ENCODE data around the gene TSPAN12.

Gene TSPAN12

GRCh38 chr7:120842121-120842621 lies 15.8 kb downstream of the TSPAN12 start:
- no peak for DNase-seq (ENCODE audit: low spot score)

- no peak for DNase-seq (ENCODE audit: low spot score)
Observed at GRCh38 chr7:120841608-120842007, 16.3 kb downstream of the TSPAN12 start.

GRCh38 chr7:120838281-120838682 lies 19.7 kb downstream of the TSPAN12 start:
- DNase-seq (ENCODE audit: low spot score) = no peak

- DNase-seq (ENCODE audit: low spot score) = no peak
Observed at GRCh38 chr7:120837599-120837998, 20.3 kb downstream of the TSPAN12 start.

- no peak for DNase-seq (ENCODE audit: low spot score)
Observed at GRCh38 chr7:120836556-120837115, 21.3 kb downstream of the TSPAN12 start.

- no peak for DNase-seq (ENCODE audit: low spot score)
Observed at GRCh38 chr7:120834726-120835125, 23.2 kb downstream of the TSPAN12 start.

GRCh38 chr7:120833546-120833945 lies 24.4 kb downstream of the TSPAN12 start:
- no peak for DNase-seq (ENCODE audit: low spot score)

GRCh38 chr7:120832803-120833202 lies 25.1 kb downstream of the TSPAN12 start:
- DNase-seq (ENCODE audit: low spot score) = no peak

- DNase-seq (ENCODE audit: low spot score) = no peak
Observed at GRCh38 chr7:120831260-120831659, 26.7 kb downstream of the TSPAN12 start.

- no peak for DNase-seq (ENCODE audit: low spot score)
Observed at GRCh38 chr7:120829487-120829886, 28.5 kb downstream of the TSPAN12 start.

GRCh38 chr7:120828528-120828927 lies 29.4 kb downstream of the TSPAN12 start:
- no peak for DNase-seq (ENCODE audit: low spot score)

GRCh38 chr7:120827371-120828118 lies 30.4 kb downstream of the TSPAN12 start:
- no peak for DNase-seq (ENCODE audit: low spot score)

- DNase-seq (ENCODE audit: low spot score) = no peak
Observed at GRCh38 chr7:120825576-120825975, 32.4 kb downstream of the TSPAN12 start.

GRCh38 chr7:120825152-120825551 lies 32.8 kb downstream of the TSPAN12 start:
- DNase-seq (ENCODE audit: low spot score) = no peak

- DNase-seq (ENCODE audit: low spot score) = no peak
Observed at GRCh38 chr7:120819861-120820260, 38.1 kb downstream of the TSPAN12 start.

- DNase-seq (ENCODE audit: low spot score) = no peak
Observed at GRCh38 chr7:120817851-120818250, 40.1 kb downstream of the TSPAN12 start.

- DNase-seq (ENCODE audit: low spot score) = no peak
Observed at GRCh38 chr7:120814253-120814939, 43.5 kb downstream of the TSPAN12 start.

GRCh38 chr7:120813546-120814252 lies 44.2 kb downstream of the TSPAN12 start:
- DNase-seq (ENCODE audit: low spot score) = no peak

GRCh38 chr7:120813089-120813488 lies 44.9 kb downstream of the TSPAN12 start:
- DNase-seq (ENCODE audit: low spot score) = no peak

- DNase-seq (ENCODE audit: low spot score) = no peak
Observed at GRCh38 chr7:120809260-120809659, 48.7 kb downstream of the TSPAN12 start.

GRCh38 chr7:120807390-120807789 lies 50.6 kb downstream of the TSPAN12 start:
- DNase-seq (ENCODE audit: low spot score) = no peak

GRCh38 chr7:120806669-120807068 lies 51.3 kb downstream of the TSPAN12 start:
- no peak for DNase-seq (ENCODE audit: low spot score)
